ENCODE measurements around the gene NEURL4.

NEURL4 gene

GRCh38 chr17:7304179-7304578 is 25.0 kb downstream of the NEURL4 start:
- DNase-seq (ENCODE audit: low read depth, low spot score) = no peak

GRCh38 chr17:7296189-7296861 is 32.8 kb downstream of the NEURL4 start:
- peak; percentile 92 for DNase-seq (ENCODE audit: low read depth, low spot score)

- DNase-seq (ENCODE audit: low read depth, low spot score) = no peak
Observed at GRCh38 chr17:7295230-7296180, 33.6 kb downstream of the NEURL4 start.

- DNase-seq (ENCODE audit: low read depth, low spot score) = peak; percentile 59
Observed at GRCh38 chr17:7294614-7295153, 34.5 kb downstream of the NEURL4 start, which contains the start of gene YBX2. TSS of gene YBX2 (minus strand) at chr17:7294639. CDS start at chr17:7294500, 139 bp downstream.

- no peak for DNase-seq (ENCODE audit: low read depth, low spot score)
Observed at GRCh38 chr17:7293816-7294613, 35.1 kb downstream of the NEURL4 start.

GRCh38 chr17:7293159-7293558 is 36.0 kb downstream of the NEURL4 start:
- DNase-seq (ENCODE audit: low read depth, low spot score) = no peak

- no peak for DNase-seq (ENCODE audit: low read depth, low spot score)
Observed at GRCh38 chr17:7292729-7293128, 36.4 kb downstream of the NEURL4 start.

- DNase-seq (ENCODE audit: low read depth, low spot score) = no peak
Observed at GRCh38 chr17:7292194-7292593, 36.9 kb downstream of the NEURL4 start.

- no peak for DNase-seq (ENCODE audit: low read depth, low spot score)
Observed at GRCh38 chr17:7290685-7291084, 38.5 kb downstream of the NEURL4 start.

GRCh38 chr17:7290166-7290565 is 39.0 kb downstream of the NEURL4 start:
- DNase-seq (ENCODE audit: low read depth, low spot score) = no peak

GRCh38 chr17:7289256-7290032 is 39.7 kb downstream of the NEURL4 start:
- DNase-seq (ENCODE audit: low read depth, low spot score) = no peak

- DNase-seq (ENCODE audit: low read depth, low spot score) = no peak
Observed at GRCh38 chr17:7285679-7286078, 43.5 kb downstream of the NEURL4 start.

GRCh38 chr17:7284911-7285310 is 44.2 kb downstream of the NEURL4 start:
- DNase-seq (ENCODE audit: low read depth, low spot score) = no peak

- no peak for DNase-seq (ENCODE audit: low read depth, low spot score)
Observed at GRCh38 chr17:7283471-7284216, 45.5 kb downstream of the NEURL4 start.

- no peak for DNase-seq (ENCODE audit: low read depth, low spot score)
Observed at GRCh38 chr17:7282752-7283321, 46.3 kb downstream of the NEURL4 start.

GRCh38 chr17:7281953-7282751 is 47.0 kb downstream of the NEURL4 start:
- no peak for DNase-seq (ENCODE audit: low read depth, low spot score)

- peak; percentile 96 for DNase-seq (ENCODE audit: low read depth, low spot score)
Observed at GRCh38 chr17:7281074-7281952, 47.8 kb downstream of the NEURL4 start, which contains the start of gene SLC2A4. TSS of gene SLC2A4 (plus strand) at chr17:7281718. CDS start at chr17:7281935, 217 bp downstream.

Data from astrocyte of the hippocampus (primary cell).